Endometrium (tissue), 2 donors: ENCODE results near the gene TAX1BP1.
A peak's percentile ranks its signal among the peaks of the same experiment; 100 is the strongest.
"Not testable (repeated sequence)": the region's sequence is repeated elsewhere in the genome, so short reads cannot be mapped to it uniquely, and the experiment has no call there.

Experiments used
- FAIRE-seq: peaks from 2 replicates; lab custom pipeline; 2012; peaks lifted over from hg19 to GRCh38; lab: Jason Lieb, UNC
- donor health status: control.
- donor health status: control.

The TAX1BP1 gene

DNA sequence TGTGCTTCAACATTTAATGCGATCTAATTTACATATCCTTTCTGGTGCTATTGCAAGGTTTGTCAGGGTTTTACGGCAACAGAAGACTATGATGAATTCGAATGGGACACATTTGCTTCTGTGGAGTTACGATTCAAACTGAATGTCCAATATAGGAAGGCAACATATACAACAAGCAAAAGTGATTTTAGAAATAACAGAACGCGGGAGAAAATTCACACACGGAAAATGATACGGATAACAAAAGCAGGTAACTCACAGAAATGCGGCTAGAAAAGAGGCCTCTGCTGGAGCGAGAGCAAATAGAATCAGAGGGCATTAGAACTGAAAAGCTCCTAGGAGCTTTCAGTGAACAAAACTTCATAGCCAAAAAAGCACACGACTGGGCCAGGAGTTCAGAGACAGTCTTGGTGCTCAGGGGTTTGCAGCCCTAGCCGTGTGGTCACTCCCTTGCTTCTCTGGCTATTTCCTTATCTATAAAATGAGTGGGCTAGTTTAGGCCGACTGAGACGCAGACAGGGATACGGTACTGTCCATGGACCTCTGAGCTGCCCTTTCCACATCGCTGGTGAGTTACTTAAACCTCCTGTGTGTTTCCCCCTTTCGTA is 557 bp upstream of the TAX1BP1 start:
- no peak for FAIRE-seq

DNA sequence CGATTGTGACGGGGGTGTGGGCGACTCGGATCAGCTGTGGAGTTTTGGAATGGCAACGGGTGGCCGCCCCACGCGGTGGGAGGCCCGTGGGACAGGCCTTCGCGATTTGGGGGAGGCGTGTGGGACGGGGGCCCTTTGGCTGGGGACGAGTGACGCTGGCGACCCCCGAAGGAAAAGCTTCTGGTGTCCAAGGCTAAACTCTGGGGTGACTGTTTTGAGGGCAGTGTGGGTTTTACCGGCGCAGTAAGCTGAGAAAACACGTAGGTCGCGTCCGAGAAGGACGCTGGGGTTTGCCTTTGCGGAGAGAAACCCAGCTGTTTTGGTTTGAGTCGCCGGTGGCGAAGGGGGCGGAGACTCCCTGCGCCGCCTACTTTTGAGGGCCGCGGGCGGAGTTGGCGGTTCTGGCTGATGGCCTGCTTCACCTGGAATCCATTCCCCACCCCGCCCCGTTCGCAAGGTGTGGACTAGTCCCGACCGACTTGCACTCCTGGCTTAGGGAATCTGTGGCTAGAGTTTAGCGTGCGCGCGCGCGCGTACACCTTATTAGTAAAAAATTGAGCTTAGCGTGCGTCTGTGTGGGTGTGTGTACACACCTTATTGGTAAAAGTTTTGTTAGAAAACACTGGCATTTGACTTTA is 606 bp downstream of the TAX1BP1 start:
- no peak for FAIRE-seq

DNA sequence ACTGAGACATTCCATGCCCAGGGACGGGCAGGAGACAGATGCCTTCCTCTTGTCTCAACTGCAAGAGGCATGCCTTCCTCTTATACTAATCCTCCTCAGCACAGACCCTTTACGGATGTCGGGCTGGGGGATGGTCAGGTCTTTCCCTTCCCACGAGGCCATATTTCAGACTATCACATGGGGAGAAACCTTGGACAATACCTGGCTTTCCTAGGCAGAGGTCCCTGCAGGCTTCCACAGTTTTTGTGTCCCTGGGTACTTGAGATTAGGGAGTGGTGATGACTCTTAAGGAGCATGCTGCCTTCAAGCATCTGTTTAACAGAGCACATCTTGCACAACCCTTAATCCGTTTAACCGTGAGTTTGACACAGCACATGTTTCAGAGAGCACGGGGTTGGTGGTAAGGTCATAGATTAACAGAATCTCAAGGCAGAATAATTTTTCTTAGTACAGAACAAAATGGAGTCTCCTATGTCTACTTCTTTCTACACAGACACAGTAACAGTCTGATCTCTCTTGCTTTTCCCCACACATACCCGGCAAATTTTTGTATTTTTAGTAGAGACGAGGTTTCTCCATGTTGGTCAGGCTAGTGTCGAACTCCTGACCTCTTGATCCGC is 2.2 kb downstream of the TAX1BP1 start:
- not testable (repeated sequence) for FAIRE-seq

DNA sequence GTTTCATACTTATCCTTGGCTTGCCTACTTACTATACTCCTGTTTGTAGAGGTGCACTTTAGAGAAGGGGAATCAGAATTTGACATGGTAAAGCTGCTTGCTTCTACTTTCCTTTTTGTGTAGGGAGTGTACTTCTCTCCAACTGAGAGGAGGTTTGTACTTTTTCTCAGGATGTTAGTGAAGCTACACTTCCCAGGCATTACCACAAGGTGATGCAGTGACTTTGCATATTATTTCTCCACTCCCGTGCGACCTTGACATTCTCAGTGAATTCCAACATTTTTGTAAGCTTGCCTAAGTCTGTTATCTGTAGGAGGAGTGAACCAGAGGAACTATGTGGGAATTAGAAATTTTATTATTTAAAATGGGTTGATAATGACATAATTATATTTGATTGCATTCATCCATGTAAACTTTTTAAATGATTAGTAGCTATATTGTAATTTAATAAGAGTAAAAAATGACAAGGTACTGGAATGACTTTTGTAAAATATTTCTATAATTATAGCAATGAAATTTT is 5.2 kb downstream of the TAX1BP1 start:
- peak; percentile 45 for FAIRE-seq

DNA sequence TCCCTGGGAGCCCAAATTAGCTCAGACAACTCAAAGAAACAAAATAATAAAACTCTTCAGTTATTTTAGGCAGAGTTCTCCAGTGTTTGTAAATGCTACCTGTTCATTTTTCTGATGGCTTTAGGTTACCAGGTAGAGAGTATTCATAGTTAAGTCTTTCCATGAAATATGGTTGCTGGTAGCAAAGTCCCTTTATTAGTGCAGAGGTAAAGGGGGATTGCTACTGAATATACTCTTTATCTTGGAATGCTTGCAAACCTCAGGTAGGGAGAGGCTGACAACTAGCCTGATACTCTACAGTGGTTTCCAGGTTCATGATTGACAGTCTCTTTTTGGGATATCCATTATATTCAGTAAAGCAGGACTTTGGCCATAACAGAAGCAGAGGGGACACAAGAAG is 6.5 kb downstream of the TAX1BP1 start:
- no peak for FAIRE-seq

DNA sequence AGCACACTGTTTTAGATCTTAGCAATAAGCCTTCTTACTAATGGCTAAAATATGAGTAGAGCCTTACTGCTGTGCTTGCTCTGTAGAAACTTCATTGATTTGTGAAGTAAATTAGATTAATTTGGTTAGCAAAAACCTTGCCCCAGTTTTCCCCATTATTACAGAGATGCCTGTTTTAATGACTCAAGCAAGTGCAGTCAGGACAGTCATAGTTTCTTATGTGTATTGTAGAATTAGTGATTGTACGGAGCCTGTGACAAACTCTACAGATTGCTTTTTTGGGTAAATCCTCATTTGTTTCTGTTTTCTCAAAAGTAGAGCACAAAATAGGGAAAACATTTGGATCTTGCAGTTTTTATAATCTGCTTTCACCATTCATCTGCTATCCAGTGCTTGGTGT is 7.0 kb downstream of the TAX1BP1 start:
- FAIRE-seq, result no peak

DNA sequence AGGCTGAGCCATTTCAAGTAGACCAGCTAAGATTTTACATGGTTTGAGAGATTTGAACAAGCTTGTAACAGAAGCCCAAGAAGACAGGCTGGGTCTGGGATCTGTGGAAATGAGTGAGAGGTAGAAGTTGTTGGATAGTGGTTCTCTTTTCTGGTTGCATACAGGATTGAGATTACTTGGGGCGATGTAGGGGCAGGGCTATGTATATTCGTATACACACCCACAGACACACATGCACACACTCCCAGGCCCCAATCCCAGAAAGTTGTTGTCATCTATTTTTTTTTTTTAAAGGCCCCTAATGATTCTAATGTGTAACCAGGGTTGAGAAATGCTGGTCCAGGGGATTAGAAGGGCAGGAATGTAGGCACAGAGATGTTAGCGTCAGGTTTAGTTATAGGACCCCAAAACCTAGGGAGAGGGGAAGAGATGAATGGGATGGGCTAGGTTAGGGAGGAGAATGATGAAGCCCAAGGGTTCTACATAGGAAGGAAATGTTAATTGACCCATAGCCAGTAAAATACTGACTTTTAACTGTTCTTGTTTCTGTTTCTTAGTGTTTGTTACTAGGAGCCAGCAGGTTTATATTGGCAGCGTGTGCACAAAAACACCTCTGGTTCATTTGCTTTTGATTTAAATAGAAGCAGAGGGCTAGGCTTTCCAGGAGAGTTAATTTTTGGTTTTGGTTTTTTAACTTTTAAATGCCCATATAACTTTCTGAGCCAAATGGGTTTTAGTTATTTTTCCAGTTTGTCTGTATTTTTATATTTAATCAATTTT is 7.8 kb downstream of the TAX1BP1 start:
- FAIRE-seq, result no peak

DNA sequence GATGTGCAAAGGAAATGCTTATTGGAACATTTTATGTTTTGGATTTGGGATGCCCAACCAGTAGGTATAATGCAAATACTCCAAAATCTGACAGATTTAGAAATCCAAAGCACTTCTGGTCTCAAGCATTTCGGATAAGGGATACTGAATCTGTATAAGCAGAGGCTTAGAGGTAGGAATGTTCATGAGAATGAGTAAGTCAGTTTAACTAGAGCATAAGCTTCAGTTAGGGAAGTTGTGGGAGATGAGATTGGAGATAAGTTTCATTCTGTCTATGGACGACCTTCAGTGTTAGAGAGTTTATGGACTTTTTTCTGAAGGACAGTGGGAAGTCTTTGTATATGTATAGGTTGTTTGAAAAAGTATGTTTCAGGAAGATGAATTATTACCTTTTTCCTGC is 10.4 kb downstream of the TAX1BP1 start:
- no peak for FAIRE-seq

DNA sequence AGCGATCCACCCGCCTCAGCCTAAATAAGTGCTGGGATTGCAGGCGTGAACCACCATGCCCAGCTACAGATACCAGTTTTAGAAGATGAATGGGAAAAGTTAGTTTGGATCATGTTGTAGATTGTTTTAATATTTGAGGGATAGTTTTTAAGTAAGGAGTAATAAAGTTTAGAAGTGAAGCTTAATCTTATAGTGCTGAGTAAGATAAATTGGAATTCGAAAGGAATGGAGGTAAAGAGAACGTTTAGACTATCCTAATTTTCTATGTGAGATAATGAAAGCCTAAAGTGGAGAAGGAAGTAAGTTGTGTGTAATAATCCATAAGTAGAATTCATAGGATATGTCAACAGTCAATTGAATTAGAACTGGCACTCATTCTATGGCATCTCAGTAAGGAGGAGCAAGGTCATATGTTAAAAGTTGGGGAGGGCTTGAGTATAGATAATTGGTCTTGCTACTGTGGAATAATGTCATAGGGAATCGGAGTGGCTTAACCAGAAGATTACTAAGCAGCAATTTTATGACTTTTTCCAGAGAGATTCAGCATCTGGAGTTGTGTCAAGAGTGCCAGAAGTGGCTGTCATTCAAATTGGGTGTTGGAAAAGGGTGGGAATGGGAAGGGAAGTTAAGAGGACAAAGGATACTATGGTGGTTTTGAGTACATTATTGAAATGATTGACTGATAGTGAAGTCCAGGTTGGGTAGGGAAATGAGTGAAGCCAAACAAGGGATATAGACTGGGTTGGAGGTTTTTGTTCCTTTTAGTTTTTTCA is 12.1 kb downstream of the TAX1BP1 start:
- no peak for FAIRE-seq

DNA sequence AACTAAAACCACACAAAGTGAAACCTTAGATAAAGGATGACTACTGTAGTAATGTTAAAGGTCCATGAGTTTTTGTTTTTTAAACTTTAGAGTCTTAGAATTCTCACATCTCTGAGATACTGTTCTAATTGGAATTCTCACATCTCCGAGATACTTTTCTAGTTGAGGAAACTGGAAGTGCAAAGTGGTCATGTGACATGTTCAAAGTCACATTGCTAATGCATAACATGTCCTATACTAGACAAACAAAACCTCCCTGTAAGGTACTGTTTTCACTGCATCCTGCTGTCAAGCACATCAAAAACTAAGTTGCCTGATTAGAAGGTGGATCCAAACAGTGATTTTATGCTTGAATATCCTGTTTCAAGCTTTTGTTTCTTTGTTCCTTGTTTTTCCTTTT is 13.9 kb downstream of the TAX1BP1 start:
- no peak for FAIRE-seq

DNA sequence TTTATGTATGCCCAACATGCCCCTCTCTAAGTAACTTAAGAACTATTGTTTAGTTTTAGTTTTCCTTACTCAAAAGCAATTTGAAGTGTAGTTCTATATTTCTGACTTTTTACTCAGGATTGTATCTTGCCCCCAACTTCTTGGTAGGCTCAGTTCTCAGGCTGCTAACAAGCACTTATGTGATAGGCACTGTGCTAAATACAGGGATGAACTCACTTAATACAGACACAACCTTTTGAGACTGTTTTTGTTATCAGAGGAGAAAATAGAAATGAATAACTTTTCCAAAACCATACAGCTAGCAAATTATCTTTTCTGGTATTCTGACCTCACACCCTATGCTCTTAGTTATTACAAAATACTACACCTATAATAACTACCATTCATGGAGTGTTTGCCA is 16.3 kb downstream of the TAX1BP1 start:
- FAIRE-seq, result no peak

DNA sequence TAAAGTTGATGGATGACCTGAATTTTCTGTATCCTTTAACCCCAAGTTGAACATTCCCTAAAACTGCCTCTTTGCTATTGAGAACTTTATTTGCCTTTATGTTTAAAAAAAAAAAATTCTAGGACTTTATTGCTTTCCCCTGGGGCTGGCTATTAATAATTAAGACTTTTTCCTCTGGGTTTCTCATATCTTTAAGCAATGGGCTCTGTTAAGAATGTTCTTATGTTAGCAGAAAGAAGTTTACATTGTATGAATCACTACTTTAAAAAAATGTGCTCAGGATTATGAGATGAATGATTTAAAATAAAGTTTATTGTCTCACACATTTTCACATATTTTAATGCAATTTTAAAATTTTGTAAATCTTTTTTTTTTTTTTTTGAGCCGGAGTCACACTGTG is 19.5 kb downstream of the TAX1BP1 start:
- no peak for FAIRE-seq

DNA sequence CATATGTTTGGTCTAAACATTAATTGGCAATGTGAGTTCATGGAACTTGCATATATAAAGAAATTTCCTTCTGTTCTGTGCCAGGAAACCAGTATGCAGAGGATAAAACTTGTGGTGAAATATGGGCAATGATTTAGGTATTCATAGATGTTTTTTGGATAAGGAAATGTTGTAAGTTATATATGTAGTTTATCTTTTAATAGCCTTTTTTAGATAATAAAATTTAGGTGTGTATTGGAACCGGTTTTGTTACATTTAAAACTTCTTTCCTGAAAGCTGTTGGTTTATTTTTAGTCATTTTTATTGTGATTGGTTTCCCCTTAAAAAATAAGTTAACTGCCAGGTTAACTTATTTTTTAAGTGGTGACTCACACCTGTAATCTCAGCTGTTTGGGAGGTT is 22.1 kb downstream of the TAX1BP1 start:
- no peak for FAIRE-seq

DNA sequence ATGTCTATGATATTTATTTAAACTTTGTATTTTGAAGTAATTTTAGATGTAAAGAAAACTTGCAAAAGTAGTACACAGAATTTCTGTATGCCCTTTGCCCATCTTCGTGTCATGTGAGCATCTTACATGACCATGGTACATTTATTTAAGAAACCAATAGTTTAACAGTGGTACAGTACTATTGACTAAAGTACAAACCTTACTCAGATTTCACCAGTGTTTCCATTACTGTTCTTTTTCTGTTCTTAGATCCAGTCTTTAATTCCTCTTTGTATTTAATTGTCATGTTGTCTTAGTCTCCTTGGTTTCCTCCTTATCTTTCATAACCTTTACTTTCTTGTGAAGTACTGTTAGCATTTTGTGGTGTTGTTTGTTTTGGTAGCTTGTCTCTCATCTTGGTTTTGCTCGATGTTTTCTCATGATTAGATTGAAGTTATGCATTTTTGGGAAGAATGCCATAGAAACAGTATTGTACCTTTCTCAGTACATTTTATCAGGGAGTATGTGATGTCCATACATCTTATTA is 24.1 kb downstream of the TAX1BP1 start:
- FAIRE-seq, result no peak

DNA sequence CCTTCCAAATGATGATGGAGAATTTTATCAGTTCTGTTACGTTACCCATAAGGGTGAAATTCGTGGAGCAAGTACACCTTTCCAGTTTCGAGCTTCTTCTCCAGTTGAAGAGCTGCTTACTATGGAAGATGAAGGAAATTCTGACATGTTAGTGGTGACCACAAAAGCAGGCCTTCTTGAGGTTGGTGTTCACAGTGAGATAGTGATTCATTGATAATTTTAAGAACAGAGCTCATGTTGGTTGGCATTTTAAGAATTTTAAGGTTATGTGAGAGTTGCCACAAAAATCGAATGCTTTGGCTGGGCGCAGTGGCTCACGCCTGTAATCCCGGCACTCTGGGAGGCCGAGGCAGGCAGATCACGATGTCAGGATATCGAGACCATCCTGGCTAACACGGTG is 25.9 kb downstream of the TAX1BP1 start:
- no peak for FAIRE-seq

DNA sequence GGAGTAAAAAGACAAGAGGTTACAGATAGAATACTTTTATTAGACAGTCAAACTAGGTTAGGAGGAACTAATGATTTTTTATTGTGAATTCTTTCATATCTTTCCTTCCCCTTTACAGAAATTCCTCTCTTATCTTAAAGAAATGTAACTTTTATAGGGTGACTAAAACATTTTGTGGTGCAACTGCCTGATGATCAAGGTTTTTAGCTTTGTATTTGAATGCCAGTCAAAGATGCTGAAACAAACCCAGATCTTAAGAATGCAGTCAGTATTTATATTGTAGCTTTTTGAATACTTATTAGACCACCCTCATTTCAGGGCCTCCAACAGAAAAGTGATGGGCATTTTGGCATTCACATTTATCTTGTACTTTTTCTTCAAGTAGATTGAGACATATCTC is 27.4 kb downstream of the TAX1BP1 start:
- no peak for FAIRE-seq

DNA sequence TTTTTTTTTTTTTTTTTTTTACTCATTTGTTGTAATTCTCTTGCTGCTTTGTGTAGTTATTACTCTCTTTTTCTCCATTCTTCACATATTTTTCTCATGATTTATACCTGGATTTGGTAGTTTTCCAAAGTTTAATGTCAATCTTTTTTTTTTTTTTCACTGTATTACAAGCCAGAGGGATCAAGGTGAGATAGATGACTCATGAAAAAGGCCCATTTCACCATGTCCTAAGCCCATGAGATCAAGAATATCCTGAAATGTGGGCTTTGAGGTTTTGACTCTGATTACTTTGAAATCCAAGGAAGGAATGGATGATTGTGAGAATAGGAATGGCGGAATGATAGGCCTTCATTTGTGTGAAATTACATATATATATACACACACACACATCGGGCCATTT is 31.1 kb downstream of the TAX1BP1 start:
- FAIRE-seq, result no peak

DNA sequence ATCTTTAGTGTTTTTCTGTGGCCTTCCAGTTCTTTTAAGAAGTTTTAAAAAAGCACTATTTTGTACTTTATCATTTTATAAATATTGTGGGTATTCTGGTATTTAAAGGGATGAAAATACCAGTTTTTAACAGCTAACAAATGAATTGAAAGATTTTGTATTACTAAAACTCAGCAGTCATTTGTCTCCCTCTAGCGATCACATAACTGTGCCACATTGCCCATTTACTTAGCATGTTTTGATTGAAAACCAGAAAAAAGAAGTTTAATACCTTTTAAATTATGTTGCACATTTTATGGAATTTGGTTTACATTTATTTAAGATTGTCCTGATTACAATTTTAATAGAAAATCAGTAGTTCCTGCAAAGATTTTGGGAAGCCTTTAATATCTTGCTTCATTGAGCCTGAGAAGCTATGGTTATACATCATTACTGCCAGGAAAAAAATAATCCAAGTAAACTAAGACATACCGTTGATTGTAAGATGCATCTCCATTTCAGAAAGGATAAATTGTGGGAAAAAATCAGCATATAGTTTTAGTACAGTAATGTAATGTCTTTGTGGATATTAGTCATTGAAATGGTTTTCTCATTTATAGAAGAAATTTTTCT is 34.9 kb downstream of the TAX1BP1 start:
- peak; percentile 77 for FAIRE-seq

DNA sequence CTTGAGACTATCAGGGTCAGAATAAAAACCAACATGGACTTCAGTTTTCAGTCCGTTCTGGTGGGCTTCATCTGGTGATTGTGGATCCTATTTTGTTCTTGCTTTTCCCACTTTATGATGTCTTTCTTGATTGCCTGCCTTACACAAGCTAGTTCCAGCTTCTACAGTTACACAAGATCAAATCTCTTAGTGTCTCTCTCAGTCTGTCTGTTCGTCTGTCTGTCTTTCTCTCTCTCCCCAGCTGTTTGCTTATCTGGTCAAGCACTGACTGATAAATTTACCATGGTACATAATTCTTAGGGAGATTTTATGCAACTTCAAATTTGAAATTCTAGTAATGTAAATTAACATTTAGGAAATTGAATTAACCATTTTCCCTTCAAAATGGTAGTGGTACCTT is 35.8 kb downstream of the TAX1BP1 start:
- FAIRE-seq, result no peak

DNA sequence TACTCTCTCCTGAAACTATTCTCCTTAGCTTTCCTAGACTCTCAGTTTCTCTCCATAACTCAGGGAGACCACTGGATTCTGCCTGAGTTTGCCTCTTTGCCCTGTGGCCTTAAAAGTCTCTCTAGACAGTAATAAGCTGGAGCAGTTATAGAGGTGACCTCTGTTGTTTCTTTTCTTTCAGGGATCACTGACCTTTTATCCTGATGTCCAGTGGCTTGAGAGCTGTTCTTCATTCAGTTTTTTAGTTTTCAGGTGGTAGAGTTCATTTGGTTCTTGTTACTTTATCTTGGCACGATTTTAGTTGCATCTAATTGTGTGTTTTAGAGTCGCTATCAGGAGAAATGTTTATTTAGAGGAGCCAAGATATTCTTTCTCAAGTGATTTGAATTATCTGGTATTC is 37.7 kb downstream of the TAX1BP1 start:
- FAIRE-seq, result no peak

DNA sequence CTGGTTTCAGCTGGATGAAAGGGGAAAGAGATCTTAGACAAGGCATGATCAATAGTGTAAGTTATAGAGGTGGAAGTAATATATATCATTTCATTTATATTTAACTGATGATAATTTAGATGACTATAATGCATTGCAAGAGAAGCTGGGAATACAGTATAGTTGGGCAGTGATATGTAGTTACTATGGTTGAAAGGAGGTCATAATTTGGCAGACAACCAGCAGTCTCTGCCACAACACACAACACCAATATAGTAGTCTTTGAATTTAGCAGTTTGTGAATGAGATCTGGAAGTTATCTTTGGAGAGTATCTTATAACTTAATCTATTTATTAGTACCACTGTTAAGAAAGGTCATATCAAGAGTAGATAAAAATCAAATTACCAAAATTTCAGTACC is 39.9 kb downstream of the TAX1BP1 start:
- FAIRE-seq, result no peak
